ENCODE data around the gene FOXK2.
"Not testable (repeated sequence)": the region's sequence is repeated elsewhere in the genome, so short reads cannot be mapped to it uniquely, and the experiment has no call there.

Gene FOXK2

DNA sequence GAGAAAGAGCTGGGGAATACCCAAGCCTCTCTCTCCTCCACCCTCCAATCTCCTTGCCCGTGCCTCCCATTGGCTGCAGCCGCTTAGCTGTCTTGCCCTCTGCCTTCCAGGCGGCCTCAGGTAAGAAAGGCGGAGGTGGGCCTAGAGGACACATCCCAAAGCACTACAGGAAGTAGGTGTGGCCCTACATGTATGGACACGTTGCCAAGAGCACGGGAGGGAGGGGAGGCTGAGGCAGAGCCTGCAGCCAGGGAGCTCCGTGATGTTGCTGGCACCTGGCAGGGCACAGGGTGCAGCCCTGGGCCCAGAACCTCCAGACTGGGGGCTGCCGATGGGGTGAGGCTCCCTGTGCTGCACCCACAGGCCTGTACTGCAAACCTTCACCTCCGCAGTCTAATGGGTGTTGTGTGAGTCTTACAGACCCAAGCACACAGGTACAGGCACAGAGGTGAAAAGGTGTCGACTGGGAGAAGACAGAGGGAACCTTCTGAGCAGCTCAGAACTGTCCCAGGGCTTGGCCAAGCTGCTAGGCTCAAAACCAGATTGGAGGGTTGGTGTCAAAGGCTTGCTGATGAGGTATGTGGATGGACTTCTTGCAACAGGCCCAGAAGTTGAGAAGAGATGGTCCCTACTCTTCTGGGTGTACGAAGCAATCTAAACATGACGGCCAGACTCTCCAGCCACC is 23.5 kb upstream of the FOXK2 start:
- DNase-seq = no peak

DNA sequence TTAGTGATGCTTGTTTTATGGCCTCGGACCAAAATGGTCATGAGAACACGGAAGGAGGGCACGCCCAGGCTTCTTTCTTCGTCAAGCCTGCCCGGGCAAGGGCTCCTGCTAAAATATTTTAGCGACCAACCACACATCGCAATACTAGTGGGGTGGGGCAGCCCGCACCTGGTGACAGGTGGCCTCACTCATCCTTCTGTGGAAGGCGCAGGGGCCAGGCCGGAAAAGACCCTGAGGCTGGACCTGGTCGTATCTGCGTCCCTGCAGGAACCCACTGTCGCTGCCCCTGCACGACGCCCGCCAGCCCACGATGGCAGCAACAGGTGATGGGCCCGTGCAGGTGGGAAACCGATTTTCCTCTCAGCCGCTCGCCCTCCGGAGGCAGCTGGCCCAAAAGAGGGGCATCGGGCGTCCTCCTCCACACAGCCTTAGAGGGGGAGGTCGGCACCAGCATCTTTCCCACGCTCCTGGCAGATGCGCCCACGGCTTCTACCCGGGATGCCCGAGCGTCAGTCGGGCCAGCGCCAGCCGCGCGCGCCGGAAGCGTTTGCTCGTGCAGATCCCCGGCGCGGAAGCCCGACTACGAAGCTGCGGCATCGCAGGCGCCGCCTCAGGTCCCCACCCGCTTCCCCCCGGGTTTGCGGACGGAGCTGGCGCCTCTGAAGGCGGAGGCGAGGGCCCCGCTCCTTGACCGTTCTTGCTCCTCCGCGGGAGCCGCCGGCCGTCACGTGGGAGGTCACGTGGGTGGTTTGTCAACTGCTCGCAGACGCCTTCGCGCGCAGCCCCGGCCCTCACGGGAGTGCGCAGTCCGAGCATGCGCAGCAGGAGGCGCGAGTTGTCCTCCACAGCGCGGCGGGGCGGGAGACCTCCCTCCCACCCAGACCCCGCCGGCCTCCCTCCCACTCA is 22.8 kb upstream of the FOXK2 start:
- DNase-seq = peak; percentile 96

DNA sequence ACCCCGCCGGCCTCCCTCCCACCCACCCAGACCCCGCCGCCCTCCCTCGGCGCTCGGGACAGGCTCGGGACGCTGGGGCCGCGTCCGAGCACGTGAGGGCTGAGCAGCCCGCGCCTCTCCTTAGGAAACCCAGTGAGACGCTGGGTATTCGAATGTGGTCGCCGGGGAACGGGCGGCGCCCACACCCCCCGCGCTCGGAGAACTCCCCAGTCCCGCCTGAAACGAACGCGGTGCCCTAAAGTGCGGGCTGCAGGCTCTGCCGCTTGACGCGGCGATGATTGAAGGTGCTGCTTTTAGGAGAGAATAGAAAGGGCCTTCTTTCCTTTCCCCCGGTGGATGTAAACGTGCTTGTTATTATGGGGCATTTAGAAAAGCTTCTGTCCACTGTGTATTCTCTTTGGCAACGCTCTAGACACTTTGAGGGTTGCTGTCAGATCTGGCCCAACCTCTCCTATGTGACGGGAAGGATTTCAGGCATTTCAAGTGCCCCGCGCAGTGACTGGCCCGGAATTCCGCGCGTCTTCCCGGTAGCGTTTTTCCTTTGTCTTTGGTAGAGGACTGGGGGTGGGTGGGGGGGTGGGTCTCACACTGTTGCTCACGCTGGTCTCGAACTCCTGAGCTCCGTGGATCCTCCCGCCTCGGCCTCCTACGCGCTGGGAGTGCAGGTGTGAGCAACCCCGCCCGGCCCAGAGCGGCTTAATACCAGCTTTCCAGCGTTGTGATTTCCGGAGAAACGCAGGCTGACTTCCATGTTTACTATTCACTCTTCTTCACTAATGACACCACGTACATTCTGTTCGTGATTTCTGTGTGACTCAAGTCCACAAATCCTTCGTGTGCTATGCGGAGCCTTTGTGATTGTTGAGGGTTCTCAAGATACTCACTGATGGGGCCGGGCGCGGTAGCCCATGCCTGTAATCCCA is 21.8 kb upstream of the FOXK2 start:
- peak; percentile 66 for DNase-seq

DNA sequence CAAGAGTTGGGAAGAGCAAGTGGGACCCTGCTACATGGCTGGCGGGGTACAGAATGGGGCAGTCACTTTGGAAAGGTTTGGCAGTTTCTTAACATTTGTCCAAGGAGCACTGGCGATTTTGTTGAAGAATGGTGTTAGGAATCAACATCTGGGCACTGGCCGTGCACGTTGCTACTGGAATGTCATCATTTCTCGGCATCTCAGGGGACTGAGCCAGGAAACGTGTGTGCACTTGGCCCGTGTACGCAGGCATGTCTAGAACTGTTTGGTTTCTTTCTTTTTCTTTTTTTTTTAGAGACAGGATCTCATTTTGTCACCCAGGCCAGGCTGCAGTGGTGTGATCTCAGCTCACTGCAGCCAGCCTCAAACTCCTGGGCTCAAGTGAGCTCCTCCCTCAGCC is 17.3 kb upstream of the FOXK2 start:
- no peak for DNase-seq

DNA sequence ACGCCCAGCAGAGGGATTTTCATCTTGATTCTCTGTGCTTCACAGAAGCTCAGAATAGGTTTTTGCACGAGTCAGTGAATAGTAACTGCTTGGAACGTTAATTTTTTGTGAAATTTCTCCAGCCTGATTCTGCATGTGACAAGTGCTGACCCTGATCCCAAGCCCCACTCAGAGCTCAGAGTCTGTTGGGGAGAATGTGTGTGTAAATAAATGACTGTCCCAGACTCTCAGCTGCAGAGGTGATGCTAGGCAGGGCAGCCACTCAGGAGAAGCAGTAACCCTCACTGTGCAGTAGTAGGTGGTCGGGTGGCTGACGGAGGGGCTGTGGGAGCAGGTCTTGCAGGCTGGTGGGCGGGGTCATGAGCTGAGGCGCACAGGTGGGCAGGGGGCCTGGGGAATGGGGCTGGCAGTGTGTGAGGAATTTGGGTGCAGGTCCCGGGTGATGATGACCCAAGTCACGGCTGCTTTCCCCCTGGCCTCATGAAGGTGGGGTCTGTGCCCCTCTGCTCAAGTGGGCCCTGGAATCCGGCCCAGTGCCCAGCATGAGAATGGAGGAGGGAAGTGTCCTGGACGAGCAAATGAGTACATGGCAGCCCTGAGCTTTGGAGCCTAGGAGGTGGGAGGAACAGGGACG is 16.3 kb upstream of the FOXK2 start:
- DNase-seq = no peak

DNA sequence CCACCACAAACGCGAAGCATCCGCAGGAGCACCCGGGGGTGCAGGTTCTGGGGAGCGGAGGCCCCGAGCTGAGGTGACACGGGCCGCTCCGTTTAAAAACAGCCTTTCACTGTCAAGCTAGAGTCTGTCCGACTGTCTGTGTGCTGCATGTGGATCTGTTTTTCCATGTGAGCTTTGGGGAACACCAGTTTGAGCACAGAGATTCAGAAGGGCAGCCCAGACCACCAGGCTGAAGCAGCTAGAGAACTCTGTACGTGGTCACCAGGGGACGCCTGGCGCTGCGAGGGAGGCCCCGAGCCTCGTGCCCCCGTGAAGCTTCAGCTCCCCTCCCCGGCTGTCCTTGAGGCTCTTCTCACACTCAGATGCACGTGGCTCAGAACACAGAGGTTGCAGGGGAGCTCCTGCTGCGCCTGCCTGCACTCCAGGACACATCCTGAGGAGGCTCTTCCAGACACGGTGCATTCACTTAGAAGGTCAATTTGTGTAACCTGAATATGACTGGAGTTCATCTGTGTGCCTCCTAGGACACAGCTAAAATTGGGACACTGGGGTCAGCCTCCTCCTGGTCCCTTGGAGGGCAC is 15.7 kb upstream of the FOXK2 start:
- DNase-seq = no peak

DNA sequence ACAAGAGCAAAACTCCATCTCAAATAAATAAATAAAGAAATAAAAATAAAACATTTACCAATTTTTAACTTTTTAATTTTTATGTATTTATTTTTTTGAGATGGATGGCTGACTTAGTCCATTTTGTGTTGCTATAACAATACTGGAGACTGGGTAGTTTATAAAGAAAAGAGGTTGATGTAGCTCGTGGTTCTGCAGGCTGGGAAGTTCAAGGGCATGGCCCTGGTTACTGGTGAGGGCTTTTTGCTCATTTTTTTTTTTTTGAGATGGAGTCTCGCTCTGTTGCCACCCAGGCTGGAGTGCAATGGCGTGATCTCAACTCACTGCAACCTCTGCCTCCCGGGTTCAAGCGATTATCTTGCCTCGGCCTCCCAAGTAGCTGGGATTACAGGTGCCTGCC is 14.2 kb upstream of the FOXK2 start:
- DNase-seq = no peak

DNA sequence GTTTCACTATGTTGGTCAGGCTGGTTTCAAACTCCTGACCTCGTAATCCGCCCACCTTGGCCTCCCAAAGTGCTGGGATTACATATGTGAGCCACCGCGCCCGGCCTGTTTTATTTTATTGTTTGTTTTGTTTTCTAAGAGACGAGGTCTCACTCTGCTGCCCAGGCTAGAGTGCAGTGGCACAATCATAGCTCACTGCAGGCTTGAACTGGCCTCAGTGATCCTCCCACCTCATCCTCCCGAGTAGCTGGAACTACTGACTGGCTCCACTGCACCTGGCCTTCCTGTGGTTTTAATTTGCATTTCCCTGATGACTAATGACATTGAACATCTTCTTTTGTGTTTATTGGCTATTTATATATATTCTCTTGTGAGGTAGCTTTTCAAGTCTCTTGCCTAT is 13.1 kb upstream of the FOXK2 start:
- not testable (repeated sequence) for DNase-seq

DNA sequence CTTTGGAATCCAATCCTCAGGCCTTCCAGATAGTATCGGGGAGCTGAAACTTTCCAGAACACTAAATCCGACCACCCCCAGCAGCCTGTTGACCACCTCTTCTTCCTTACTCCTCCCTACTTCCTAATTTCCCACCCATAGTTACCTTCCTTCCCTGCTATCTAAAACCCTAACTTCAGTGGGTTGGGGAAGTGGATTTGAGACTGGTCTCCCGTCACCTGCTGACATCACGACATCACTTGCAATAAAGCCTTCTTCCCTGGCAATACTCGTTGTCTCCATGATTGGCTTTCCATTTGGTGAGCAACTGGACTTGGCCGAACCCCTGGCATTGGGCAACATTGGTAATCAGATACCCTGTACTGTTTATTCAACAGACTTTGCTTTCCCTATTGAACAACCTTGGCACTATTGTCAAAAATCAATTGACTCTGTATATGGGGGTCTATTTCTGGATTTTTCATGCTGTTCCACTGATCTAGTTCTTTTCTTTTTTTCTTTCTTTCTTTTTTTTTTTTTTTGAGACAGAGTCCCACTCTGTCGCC is 11.8 kb upstream of the FOXK2 start:
- DNase-seq = no peak

DNA sequence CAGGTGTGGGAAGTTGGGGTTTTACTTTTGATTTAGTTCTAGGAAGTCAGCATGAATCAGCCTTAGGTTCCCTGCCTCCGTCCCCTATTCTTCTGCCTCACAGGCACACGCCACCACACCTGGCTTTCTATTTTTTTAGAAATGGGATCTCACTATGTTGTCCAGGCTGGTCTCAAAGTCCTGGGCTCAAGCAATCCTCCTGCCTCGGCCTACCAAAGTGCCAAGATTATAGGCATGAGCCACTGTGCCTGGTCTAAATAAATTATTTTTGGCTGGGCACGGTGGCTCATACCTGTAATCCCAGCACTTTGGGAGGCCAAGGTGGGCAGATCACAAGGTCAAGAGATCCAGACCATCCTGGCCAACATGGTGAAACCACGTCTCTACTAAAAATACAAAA is 7.9 kb upstream of the FOXK2 start:
- DNase-seq = not testable (repeated sequence)

DNA sequence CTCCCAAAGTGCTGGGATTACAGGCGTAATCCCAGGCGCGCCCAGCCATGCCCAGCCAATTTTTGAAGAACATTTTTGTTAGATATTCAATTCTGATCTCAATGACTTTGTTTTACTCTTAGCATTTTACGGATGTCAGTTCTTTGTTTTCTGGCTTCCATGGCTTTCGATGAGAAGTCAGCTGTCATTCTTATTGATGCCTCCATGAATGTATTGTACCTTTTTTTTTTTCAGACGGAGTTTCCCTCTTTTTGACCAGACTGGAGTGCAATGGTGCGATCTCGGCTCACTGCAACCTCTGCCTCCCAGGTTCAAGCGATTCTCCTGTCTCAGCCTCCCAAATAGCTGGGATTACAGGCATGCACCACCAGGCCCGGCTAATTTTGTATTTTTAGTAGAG is 5.7 kb upstream of the FOXK2 start:
- DNase-seq = not testable (repeated sequence)

DNA sequence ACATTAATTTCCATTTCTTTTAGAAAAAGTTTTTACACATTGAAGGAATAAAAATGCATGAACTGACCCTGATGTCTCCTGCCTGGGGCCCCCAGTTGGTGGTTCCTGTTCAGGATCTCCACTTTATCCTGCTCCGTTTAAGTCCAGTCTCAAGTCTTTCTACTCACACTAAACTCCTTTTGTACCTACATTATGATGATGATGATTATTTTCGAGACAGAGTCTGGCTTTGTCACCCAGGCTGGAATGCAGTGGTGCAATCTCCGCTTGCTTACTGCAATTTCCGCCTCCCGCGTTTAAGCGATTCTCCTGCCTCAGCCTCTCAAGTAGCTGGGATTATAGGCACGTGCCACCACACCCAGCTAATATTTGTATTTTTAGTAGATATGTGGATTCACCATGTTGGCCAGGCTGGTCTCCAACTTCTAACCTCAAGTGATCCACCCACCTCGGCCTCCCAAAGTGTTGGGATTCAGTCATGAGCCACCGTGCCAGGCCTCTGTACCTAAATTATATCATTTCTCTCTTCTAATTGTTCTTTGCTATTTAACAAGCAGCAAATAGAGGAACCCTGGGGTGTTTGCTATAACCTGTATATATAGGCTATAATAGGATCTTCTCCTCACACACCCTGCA is 2.2 kb upstream of the FOXK2 start:
- no peak for DNase-seq

DNA sequence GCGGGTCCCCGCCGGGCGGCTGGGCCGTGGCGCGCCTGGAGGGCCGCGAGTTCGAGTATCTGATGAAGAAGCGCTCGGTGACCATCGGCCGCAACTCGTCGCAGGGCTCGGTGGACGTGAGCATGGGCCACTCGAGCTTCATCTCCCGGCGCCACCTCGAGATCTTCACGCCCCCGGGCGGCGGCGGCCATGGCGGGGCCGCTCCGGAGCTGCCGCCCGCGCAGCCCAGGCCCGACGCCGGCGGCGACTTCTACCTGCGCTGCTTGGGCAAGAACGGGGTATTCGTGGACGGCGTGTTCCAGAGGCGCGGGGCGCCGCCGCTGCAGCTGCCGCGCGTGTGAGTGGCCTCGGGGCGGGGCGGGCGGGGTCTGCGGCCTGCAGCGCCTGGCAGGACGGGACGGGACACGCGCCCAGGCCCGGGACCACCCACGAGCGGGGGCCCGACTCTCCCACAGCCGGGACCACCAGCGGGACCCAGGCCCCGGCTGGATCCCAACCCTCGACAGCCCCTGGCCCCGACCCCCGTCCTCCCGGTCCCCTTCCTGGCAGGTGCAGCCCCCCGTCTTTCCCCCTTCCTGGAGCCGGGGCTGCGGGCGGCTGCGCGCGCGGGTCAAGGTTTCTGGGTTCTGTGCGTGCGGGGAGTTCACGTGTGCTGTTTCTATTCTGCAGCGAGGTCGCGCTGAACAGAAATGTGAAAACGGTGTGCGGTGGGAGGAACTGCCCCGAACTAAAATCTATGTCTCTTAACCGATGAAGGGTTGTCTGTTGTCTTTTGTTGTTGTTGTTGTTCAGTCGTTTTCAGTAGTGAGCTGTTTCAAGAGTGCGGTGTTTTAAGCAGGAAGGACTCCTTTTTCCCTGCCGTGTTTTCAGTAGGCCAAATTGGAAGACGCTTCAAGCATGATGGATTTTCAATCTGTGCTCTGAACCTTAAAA is 705 bp downstream of the FOXK2 start:
- peak; percentile 39 for DNase-seq

DNA sequence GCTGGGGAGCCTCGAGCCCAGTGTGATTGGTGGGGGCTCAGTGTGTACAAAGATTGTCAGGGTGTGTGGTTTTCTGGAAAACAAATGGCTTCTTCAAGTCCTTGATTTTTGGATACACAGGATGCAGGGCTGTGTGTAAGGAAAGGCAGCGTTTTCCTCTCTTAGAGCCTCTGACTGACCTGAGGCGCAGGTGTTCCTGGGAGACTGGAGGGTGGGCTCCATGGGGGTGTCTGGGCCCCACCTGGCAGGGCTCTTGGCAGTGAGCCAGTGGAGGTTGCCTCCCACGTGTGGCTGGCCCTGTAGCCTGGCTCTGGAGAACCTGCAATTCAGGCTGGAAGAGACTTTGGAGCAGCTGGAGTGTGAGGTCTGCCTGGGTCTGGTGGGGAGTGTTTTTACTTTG is 5.0 kb downstream of the FOXK2 start:
- DNase-seq = no peak

DNA sequence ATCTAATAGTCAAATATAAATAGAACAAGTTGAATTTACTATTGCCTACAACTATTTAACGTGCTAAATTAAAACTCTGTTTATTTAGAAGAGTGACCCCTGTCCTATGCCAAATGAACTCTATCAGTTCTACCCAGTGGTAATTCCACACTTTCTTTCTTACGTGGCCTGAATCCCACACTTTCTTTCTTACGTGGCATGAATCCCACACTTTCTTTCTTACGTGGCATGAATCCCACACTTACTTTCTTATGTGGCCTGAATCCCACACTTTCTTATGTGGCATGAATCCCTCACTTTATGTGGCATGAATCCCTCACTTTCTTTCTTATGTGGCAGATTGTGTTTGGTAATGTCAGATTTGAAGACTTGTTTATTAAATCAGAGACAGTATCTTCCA is 6.2 kb downstream of the FOXK2 start:
- DNase-seq = no peak

DNA sequence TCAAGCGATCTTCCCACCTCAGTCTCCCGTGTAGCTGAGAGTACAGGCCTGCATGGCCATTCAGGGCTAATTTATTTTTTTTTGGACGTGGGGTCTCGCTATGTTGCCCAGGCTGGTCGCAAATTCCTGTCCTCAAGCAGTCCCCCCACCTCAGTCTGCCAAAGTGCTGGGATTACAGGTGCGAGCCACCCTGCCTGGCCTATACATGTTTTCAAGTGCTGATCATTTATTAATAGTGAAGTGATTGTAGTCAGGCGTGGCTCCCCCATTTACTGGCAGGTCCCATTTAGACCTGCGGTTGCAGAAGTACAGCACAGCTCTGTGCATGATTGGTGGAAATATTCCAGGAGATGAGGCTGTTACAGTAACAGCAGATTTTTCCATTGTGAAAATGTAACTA is 8.4 kb downstream of the FOXK2 start:
- no peak for DNase-seq

DNA sequence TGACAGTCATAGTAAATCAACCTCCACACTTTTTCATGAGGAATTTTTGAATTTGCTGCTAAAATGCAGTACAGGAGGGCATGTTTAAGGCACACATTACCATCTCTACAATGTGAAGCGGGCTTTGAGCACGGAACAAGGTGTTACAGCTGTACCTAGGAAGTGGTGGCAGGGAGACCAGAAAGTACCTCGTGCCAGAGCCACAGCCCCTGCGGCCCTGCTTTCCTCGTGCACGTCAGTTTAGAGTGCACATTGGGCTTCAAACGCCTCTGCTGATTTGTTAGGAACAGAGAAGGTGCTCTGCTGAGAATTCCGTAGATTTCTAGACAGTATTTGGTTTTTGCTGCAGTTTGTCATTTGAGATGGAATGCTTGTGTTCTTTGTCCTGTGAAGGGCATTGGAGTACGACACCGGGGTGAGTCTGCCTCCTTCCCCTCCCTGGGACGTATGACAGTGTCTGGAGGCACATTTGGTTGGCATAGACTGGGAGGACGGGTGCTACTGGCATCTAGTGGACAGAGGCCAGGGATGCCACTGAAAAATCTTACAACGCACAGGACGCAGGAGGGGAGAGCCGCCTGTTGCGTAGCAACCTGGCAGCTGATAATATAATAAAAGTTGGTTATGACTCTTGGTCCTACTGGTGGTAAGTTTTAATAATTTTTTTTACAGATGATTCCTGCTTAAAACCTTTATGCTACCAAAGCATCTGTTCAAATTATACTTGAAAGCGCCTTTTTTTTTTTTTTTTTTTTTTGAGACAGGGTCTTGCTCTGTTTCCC is 9.1 kb downstream of the FOXK2 start:
- peak; percentile 71 for DNase-seq

DNA sequence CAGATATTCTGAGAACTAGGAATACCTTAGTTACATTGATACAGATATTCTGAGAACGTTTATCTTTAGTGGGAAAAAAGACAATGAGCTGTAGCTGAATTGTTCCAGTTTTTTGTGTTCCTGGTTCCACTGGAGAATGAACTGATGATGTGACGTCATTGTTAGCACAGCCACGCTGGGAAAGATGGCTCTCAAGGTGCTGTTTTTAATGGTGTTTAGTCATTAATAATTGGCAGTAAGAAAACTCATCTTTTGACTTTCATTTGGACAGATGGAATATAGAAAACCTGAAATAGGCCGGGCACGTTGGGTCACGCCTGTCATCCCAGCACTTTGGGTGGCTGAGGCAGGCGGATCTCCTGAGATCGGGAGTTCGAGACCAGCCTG is 10.4 kb downstream of the FOXK2 start:
- DNase-seq = no peak

DNA sequence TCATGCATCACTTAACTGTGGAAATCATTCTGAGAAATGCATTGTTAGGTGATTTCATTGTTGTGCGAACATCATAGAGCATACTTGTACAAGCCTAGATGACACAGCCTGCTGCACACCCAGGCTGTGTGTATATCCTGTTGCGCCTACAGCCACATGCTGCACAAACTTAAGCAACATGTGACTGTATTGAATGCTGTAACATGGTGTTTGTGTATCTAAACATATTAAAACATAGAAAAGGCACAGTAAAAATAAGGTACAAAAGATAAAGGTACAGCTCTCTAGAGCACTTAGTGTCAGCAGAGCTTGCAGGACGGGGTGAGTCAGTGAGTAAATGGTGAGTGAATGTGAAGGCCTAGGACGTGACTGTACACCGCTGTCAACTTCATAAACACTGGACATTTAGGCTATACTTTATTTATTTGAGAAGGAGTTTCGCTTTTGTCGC is 11.9 kb downstream of the FOXK2 start:
- no peak for DNase-seq

Data from femur (tissue), 1 donor.